ENCODE data around the gene RAB27A.
A peak's percentile ranks its signal among the peaks of the same experiment; 100 is the strongest.
"Not testable (repeated sequence)": the region's sequence is repeated elsewhere in the genome, so short reads cannot be mapped to it uniquely, and the experiment has no call there.

RAB27A gene

DNA sequence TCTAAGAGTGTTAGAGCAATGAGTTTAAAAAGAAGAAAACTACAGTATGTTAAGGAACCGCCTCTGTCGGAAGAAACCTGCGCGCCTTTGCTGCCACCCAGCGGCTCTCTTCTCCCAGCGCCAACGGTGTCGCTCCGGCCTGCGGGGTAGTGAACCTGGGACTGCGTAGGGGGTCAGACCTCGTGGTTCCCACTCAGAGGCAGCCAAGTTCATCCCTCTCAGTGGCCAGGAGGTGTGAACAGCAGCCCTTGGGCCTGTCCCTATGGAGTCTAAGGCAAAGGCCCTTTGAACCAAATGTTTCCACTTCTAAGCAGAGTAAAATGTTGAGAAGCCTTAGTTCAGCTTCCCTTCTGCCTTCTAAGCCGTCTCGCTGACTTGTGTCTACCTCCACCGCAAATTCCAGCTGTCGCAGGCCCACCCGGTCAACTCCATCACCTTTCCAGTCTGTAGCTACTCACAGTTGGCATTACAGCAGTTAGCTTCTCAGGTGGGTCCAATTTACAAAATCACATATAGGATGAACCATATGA lies 980 bp upstream of the RAB27A start:
- TF ChIP-seq MYC (IDR thresholded peaks at IDR 0.05; ENCODE audit: low read depth, low read length): peak; percentile 82
- TF ChIP-seq, protein P1, sequence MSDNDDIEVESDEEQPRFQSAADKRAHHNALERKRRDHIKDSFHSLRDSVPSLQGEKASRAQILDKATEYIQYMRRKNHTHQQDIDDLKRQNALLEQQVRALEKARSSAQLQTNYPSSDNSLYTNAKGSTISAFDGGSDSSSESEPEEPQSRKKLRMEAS (IDR thresholded peaks at IDR 0.05; ENCODE audit: low read depth, low read length): peak; percentile 87
- TF ChIP-seq, protein P2, sequence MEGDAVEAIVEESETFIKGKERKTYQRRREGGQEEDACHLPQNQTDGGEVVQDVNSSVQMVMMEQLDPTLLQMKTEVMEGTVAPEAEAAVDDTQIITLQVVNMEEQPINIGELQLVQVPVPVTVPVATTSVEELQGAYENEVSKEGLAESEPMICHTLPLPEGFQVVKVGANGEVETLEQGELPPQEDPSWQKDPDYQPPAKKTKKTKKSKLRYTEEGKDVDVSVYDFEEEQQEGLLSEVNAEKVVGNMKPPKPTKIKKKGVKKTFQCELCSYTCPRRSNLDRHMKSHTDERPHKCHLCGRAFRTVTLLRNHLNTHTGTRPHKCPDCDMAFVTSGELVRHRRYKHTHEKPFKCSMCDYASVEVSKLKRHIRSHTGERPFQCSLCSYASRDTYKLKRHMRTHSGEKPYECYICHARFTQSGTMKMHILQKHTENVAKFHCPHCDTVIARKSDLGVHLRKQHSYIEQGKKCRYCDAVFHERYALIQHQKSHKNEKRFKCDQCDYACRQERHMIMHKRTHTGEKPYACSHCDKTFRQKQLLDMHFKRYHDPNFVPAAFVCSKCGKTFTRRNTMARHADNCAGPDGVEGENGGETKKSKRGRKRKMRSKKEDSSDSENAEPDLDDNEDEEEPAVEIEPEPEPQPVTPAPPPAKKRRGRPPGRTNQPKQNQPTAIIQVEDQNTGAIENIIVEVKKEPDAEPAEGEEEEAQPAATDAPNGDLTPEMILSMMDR (IDR thresholded peaks at IDR 0.05; ENCODE audit: low read depth, low read length): peak; percentile 88
- no peak for TF ChIP-seq POLR2A (IDR thresholded peaks at IDR 0.05; ENCODE audit: extremely low read depth, insufficient read length)
- DNase-seq (ENCODE audit: low read depth): peak; percentile 88
- H3K4me3 ChIP-seq (ENCODE audit: low read depth, low read length): peak overlapping the region; percentile 92

DNA sequence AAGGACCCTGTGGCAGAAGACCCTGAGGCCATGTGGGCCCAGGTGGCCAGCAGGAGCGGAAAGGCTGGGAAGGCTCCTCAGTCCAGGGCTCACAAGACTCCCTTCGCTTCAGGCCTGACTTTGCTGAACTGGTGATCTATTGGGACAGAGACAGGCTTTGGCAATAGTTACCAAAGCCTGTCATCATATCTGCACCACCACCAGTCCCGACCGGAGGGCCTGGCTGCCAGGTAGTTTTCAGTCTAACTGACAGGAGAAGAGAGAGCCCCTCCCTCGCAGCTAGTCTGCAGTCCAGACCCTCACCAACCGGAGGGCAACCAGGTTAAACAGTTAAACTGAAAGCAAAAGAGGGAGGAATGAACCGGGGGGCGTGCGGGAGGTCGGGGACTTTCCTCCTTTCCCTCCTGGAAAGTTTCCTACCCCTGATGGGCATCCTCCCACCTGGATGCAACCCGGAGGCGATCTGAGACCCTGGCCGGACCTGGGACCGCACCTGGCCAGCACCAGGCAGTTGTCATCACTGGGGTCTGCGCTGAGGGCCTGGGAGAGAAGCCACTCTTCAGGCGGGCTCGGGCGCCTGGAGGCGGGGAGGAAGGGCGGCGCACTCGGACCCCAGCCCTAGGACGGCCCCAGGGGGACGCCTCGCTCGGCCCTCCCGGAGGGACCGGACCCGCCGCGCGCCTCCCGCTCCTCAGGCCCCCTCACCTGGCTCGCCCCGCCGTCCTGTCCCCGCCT lies 435 bp downstream of the RAB27A start:
- H3K4me3 ChIP-seq (ENCODE audit: low read depth, low read length): peak overlapping the region; percentile 92
- DNase-seq (ENCODE audit: low read depth): peak; percentile 74
- peak; percentile 11; the same call in 1 of the 2 replicates for TF ChIP-seq MYC (IDR thresholded peaks at IDR 0.05; ENCODE audit: low read depth, low read length)
- TF ChIP-seq, protein P2 (IDR thresholded peaks at IDR 0.05; ENCODE audit: low read depth, low read length): no peak
- TF ChIP-seq, protein P1 (IDR thresholded peaks at IDR 0.05; ENCODE audit: low read depth, low read length): no peak
- TF ChIP-seq POLR2A (IDR thresholded peaks at IDR 0.05; ENCODE audit: extremely low read depth, insufficient read length): peak; percentile 25

DNA sequence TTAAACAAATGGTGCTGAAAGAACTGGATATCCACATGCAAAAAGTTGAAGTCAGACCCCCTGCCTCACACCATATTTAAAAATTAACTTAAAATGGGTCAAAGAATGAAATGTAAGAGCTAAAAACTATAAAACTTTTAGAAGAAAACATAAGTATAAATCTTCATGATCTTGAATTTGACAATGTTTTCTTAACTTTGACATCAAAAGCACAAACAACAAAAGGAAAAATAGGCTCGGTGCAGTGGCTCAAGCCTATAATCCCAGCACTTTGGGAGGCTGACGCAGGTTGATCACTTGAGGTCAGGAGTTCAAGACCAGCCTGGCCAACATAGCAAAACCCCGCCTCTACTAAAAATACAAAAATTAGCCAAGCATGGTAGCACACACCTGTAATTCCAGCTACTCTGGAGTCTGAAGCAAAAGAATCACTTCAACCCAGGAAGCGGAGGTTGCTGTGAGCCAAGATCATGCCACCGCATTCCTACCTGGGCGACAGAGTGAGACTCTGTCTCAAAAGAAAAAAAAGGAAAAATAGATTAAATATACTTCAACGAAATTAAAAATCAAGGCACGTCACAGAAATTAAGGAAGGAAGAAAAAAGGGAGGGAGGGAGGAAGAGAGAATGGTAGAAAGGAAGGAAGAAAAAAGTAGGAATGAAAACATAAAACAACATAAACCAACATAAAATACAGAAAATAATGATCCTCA lies 1.5 kb downstream of the RAB27A start:
- H3K4me3 ChIP-seq (ENCODE audit: low read depth, low read length): peak overlapping the region; percentile 92
- no peak for TF ChIP-seq POLR2A (IDR thresholded peaks at IDR 0.05; ENCODE audit: extremely low read depth, insufficient read length)
- TF ChIP-seq, protein P1 (IDR thresholded peaks at IDR 0.05; ENCODE audit: low read depth, low read length): no peak
- TF ChIP-seq, protein P2 (IDR thresholded peaks at IDR 0.05; ENCODE audit: low read depth, low read length): no peak
- no peak for TF ChIP-seq MYC (IDR thresholded peaks at IDR 0.05; ENCODE audit: low read depth, low read length)
- no peak for DNase-seq (ENCODE audit: low read depth)

DNA sequence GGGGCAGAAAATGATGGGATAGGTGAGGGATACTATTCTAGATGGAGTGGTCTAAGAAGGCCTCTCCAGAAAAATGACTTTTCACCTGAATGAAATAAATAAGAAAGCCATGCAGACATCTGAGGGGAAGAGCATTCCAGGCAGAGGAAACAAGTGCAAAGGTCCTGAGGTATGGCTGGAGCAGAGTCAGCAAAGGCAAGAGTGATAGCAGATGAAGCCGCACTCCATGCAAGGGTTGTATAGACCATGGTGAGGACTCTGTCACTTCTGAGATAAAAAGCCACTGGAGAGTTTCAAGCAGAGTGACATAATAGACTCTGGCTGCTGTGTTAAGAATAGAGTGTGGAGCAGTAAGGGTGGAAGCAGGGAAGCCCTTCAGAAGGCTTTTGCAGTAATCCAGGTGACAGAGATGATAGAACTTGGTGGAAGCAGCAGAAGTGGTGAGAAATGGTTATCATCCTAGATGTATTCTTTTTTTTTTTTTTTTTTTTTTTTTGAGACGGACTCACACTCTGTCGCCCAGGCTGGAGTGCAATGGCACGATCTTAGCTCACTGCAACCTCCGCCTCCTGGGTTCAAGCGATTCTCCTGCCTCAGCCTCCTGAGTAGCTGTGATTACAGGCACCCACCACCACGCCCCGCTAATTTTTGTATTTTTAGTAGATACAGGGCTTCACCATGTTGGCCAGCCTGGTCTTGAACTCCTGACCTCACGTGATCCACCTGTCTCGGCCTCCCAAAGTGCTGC lies 3.0 kb downstream of the RAB27A start:
- DNase-seq (ENCODE audit: low read depth): not testable (repeated sequence)
- H3K4me3 ChIP-seq (ENCODE audit: low read depth, low read length): peak overlapping the region; percentile 19

DNA sequence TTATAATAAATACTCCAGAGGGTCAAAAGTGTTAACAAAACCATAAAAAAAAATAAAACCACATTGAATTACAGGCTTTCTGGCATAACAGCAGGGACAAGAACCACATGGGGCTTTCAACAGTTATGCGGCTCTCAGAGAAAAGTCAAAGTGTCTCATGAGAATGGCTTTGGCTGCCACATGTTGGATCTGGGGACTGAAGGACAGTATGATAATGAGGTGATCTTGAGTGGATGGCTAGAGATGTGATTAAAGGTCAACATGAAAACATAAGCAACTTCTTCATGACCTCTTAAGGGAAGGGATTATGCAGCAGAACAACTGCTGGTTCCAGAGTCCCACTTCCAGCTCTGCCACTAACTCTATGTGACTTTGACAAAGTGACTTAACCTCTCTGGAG lies 5.2 kb downstream of the RAB27A start:
- DNase-seq (ENCODE audit: low read depth): no peak
- TF ChIP-seq, protein P1 (IDR thresholded peaks at IDR 0.05; ENCODE audit: low read depth, low read length): no peak
- TF ChIP-seq, protein P2 (IDR thresholded peaks at IDR 0.05; ENCODE audit: low read depth, low read length): no peak
- no peak for TF ChIP-seq MYC (IDR thresholded peaks at IDR 0.05; ENCODE audit: low read depth, low read length)
- TF ChIP-seq POLR2A (IDR thresholded peaks at IDR 0.05; ENCODE audit: extremely low read depth, insufficient read length): no peak
- H3K4me3 ChIP-seq (ENCODE audit: low read depth, low read length): no peak overlapping the region
